ENCODE measurements around the gene UPF2.
"Not testable (repeated sequence)": the region's sequence is repeated elsewhere in the genome, so short reads cannot be mapped to it uniquely, and the experiment has no call there.

- TF ChIP-seq CTCF (conservative IDR thresholded peaks at IDR 0.05; ENCODE audit: low read depth, low read length); EZH2 (IDR thresholded peaks at IDR 0.05; ENCODE audit: borderline replicate concordance, low read depth, low read length, poor library complexity, severe bottlenecking): not testable (repeated sequence)
Measured at GRCh38 chr10:12008842-12009241, 33.8 kb downstream of the UPF2 start.

Measured in A673 (cell line).